ENCODE measurements around the gene GALNTL6. TPM values are rescaled to one million over a fixed set of nuclear protein-coding genes. Genes with fewer than 3 reads are reported as not detected.
"Not testable (repeated sequence)": the region's sequence is repeated elsewhere in the genome, so short reads cannot be mapped to it uniquely, and the experiment has no call there.

Gene GALNTL6
- total RNA-seq, 1 donor from 2014 or later = 0.61 TPM

DNA sequence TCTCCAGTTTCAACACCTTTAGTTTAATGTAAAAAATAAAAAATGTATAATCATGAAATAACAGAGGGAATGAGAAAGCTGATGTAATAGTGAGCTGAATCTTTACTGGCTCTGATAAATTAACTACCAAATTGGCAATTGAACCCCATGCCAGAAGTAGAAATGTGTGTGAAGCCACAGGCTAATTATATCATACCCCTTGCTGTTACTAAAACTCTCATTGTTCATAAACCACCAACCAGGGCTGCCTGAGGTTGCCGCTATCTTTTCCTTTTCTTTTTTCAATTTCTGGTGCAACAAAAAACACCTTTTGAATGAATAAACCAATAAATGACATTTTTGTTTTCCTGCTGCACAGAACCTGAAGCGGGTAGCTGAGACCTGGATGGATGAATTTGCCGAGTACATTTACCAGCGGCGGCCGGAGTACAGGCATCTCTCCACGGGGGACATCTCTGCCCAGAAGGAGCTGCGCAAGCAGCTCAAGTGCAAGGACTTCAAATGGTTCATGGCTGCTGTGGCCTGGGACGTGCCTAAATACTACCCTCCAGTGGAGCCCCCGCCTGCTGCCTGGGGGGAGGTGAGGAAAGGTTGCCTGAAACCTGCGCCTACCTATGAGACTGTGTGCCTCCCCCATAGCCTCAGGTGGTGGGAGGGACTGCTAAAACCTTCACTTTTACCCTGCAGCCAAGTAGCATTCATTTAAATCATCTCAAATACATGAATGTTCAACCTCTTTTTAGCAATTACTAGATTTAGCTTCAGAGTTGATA, 1138.7 kb downstream of the GALNTL6 start:
- Histone ChIP-seq H3K4me1 (ENCODE audit: insufficient read depth, low read length) (no peaks in the 10 kb centered on the region), H2AFZ (ENCODE audit: low read depth, low read length) (no peak overlapping the region), H3K4me2 (ENCODE audit: low read length) (no peak overlapping the region), H3K79me2 (ENCODE audit: insufficient read depth, low read length) (no peaks in the 10 kb centered on the region), H3K36me3 (ENCODE audit: insufficient read depth, low read length) (no peaks in the 10 kb centered on the region), H3K4me3 (ENCODE audit: insufficient read depth, low read depth, low read length) (no peak overlapping the region), H3K27me3 (ENCODE audit: insufficient read depth, low read length) (peaks cover 3% of the 10 kb centered on the region), H3K9me3 (ENCODE audit: insufficient read depth, low read depth, low read length) (no peaks in the 10 kb centered on the region), H3K27ac (ENCODE audit: low read depth, low read length) (no peak overlapping the region), H3K9ac (ENCODE audit: low read length) (no peak overlapping the region), H4K20me1 (ENCODE audit: insufficient read depth, low read length) (no peaks in the 10 kb centered on the region)
- Mint-ChIP-seq H3K4me3 (ENCODE audit: unreplicated experiment) (no peak overlapping the region), H3K36me3 (ENCODE audit: low read depth, unreplicated experiment) (no peaks in the 10 kb centered on the region), H3K4me1 (ENCODE audit: low read depth, unreplicated experiment) (no peaks in the 10 kb centered on the region), H3K27me3 (ENCODE audit: low read depth, unreplicated experiment) (peaks cover 5% of the 10 kb centered on the region), H3K9me3 (ENCODE audit: unreplicated experiment) (no peaks in the 10 kb centered on the region), H3K27ac (ENCODE audit: unreplicated experiment) (no peak overlapping the region)
- no peak for FAIRE-seq
- TF ChIP-seq, protein P1, sequence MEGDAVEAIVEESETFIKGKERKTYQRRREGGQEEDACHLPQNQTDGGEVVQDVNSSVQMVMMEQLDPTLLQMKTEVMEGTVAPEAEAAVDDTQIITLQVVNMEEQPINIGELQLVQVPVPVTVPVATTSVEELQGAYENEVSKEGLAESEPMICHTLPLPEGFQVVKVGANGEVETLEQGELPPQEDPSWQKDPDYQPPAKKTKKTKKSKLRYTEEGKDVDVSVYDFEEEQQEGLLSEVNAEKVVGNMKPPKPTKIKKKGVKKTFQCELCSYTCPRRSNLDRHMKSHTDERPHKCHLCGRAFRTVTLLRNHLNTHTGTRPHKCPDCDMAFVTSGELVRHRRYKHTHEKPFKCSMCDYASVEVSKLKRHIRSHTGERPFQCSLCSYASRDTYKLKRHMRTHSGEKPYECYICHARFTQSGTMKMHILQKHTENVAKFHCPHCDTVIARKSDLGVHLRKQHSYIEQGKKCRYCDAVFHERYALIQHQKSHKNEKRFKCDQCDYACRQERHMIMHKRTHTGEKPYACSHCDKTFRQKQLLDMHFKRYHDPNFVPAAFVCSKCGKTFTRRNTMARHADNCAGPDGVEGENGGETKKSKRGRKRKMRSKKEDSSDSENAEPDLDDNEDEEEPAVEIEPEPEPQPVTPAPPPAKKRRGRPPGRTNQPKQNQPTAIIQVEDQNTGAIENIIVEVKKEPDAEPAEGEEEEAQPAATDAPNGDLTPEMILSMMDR (IDR thresholded peaks at IDR 0.05; ENCODE audit: insufficient read depth, low read depth, low read length) = no peak
- no peak for TF ChIP-seq EZH2 (IDR thresholded peaks at IDR 0.05; ENCODE audit: insufficient read depth, low read length)
- no peak for DNase-seq (ENCODE audit: low read depth)

DNA sequence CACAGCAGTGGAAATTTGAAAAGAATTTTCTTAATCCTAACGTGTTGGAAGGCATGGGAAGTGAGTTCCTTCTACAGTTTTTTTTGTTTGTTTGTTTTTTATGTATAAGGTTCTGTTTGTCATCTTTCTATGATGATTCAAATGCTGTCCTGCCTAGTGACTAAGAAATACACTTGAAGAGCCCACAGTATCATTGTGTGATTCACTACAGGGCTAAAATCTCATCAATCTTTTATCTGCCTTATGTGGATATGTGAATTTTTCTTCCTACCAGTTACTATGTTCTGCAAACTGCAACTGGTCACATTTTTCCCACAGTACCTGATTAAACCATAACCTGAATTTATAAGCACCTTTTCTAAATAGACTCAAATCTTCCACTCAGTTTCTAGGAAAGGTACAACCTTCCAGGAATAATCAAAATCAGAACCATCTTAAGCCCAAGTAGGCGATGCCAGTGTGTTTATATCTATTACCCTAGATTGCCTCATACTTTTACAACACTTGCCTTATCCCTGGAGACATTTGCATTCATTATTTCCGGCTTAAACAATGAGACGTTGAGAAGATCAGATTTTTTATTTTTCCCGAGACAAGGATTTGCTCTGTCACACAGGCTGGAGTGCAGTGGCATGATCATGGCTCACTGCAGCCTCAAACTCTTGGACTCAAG, 1140.8 kb downstream of the GALNTL6 start:
- H3K27ac ChIP-seq (ENCODE audit: low read depth, low read length) = no peak overlapping the region

DNA sequence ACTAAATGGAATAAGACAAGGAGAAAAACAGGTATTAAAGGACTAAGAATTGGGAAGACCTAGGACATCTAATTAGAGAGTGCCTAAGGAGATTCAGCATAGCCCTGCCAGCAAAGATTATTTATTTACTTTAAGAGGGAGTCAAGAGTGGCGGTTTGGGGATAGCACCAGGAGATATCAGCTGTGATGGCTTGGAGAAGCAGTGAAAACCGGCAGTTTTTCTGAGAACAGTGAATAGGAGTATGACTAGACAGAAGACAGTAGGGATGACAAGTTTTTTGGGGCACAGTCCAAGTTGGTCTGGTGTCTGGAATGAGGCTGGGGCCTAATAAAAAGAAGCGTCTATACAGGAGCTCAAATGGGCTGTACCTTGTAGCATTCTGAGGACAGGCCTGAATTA, 1143.1 kb downstream of the GALNTL6 start:
- not testable (repeated sequence) for H3K79me2 ChIP-seq (ENCODE audit: insufficient read depth, low read length); H3K36me3 ChIP-seq (ENCODE audit: insufficient read depth, low read length); H3K9ac ChIP-seq (ENCODE audit: low read length); H4K20me1 ChIP-seq (ENCODE audit: insufficient read depth, low read length); H3K4me1 ChIP-seq (ENCODE audit: insufficient read depth, low read length); H3K4me2 ChIP-seq (ENCODE audit: low read length); H2AFZ ChIP-seq (ENCODE audit: low read depth, low read length); H3K27me3 Mint-ChIP-seq (ENCODE audit: low read depth, unreplicated experiment); H3K4me1 Mint-ChIP-seq (ENCODE audit: low read depth, unreplicated experiment); H3K27ac ChIP-seq (ENCODE audit: low read depth, low read length); H3K4me3 ChIP-seq (ENCODE audit: insufficient read depth, low read depth, low read length); DNase-seq (ENCODE audit: low read depth); H3K27me3 ChIP-seq (ENCODE audit: insufficient read depth, low read length); H3K4me3 Mint-ChIP-seq (ENCODE audit: unreplicated experiment); H3K9me3 Mint-ChIP-seq (ENCODE audit: unreplicated experiment); H3K27ac Mint-ChIP-seq (ENCODE audit: unreplicated experiment); FAIRE-seq; H3K36me3 Mint-ChIP-seq (ENCODE audit: low read depth, unreplicated experiment); H3K9me3 ChIP-seq (ENCODE audit: insufficient read depth, low read depth, low read length)

More for the DNA sequence above, 1140.8 kb downstream of the GALNTL6 start:
- no peaks in the 10 kb centered on the region for H3K4me1 ChIP-seq (ENCODE audit: insufficient read depth, low read length)
- H4K20me1 ChIP-seq (ENCODE audit: insufficient read depth, low read length) = no peaks in the 10 kb centered on the region
- DNase-seq (ENCODE audit: low read depth) (no peak), FAIRE-seq (no peak)
- H3K36me3 ChIP-seq (ENCODE audit: insufficient read depth, low read length) = no peaks in the 10 kb centered on the region
- H3K79me2 ChIP-seq (ENCODE audit: insufficient read depth, low read length) = no peaks in the 10 kb centered on the region
- no peaks in the 10 kb centered on the region for H3K27me3 ChIP-seq (ENCODE audit: insufficient read depth, low read length)
- TF ChIP-seq EZH2 (IDR thresholded peaks at IDR 0.05; ENCODE audit: insufficient read depth, low read length) = no peak
- TF ChIP-seq, protein P1 (IDR thresholded peaks at IDR 0.05; ENCODE audit: insufficient read depth, low read depth, low read length) = no peak
- no peak overlapping the region for H3K4me2 ChIP-seq (ENCODE audit: low read length)
- no peak overlapping the region for H2AFZ ChIP-seq (ENCODE audit: low read depth, low read length)
- Mint-ChIP-seq H3K27ac (ENCODE audit: unreplicated experiment) (no peak overlapping the region), H3K4me1 (ENCODE audit: low read depth, unreplicated experiment) (no peaks in the 10 kb centered on the region), H3K9me3 (ENCODE audit: unreplicated experiment) (no peaks in the 10 kb centered on the region), H3K36me3 (ENCODE audit: low read depth, unreplicated experiment) (no peaks in the 10 kb centered on the region), H3K27me3 (ENCODE audit: low read depth, unreplicated experiment) (peaks cover 5% of the 10 kb centered on the region), H3K4me3 (ENCODE audit: unreplicated experiment) (no peak overlapping the region)
- H3K9me3 ChIP-seq (ENCODE audit: insufficient read depth, low read depth, low read length) = no peaks in the 10 kb centered on the region
- no peak overlapping the region for H3K9ac ChIP-seq (ENCODE audit: low read length)
- no peak overlapping the region for H3K4me3 ChIP-seq (ENCODE audit: insufficient read depth, low read depth, low read length)
